Astrocyte (in vitro differentiated cells and primary cell): ENCODE results near the gene IP6K3.

Experiments
- EZH2 ChIP-seq: IDR thresholded peaks from 2 replicates; pipeline ENCODE4 v1.6.1; 2012; ENCODE audit warnings: mild to moderate bottlenecking, low read length, inconsistent platforms; ENCODE audit not compliant: insufficient read depth
- TF ChIP-seq, protein P1 (sequence below): IDR thresholded peaks from 2 replicates; pipeline ENCODE4 v1.5.1; 2011; ENCODE audit warnings: low read depth, mild to moderate bottlenecking, inconsistent platforms, low read length, moderate library complexity; ENCODE audit not compliant: insufficient read depth

DNA sequence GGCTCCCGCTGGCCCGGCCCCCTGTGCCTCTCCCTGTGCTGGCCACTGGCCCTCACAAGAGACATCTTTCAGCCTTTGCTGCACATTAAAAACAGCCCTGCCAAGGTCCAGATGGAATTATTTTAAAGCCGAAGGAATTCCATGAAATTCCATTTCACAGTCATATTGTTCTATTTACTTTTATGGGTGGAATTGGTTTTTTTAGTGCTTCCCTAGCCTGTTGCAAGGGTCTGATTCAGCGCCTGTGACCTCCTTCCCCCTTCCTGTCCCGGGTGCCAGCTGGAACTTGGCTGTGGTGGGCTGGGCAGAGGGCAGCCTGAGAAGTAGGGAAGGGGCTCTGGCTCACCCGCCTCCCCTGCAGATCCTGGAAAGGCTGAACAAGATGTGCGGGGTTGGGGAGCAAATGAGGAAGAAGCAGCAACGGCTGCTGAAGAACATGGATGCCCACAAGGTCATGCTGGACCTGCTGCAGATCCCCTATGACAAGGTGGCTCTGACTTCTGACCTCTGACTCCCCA is 69.5 kb downstream of the IP6K3 start:
- TF ChIP-seq, protein P1, sequence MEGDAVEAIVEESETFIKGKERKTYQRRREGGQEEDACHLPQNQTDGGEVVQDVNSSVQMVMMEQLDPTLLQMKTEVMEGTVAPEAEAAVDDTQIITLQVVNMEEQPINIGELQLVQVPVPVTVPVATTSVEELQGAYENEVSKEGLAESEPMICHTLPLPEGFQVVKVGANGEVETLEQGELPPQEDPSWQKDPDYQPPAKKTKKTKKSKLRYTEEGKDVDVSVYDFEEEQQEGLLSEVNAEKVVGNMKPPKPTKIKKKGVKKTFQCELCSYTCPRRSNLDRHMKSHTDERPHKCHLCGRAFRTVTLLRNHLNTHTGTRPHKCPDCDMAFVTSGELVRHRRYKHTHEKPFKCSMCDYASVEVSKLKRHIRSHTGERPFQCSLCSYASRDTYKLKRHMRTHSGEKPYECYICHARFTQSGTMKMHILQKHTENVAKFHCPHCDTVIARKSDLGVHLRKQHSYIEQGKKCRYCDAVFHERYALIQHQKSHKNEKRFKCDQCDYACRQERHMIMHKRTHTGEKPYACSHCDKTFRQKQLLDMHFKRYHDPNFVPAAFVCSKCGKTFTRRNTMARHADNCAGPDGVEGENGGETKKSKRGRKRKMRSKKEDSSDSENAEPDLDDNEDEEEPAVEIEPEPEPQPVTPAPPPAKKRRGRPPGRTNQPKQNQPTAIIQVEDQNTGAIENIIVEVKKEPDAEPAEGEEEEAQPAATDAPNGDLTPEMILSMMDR = no peak
- TF ChIP-seq EZH2 = no peak
